ENCODE measurements around the gene CCDC9B.

- TF ChIP-seq CTCF (IDR thresholded peaks at IDR 0.05) (no peak), POLR2A (IDR thresholded peaks at IDR 0.05) (no peak)
Observed at GRCh38 chr15:40285151-40285550, 55.6 kb downstream of the CCDC9B start.

Data from body of pancreas (tissue), 4 donors.